NCI-H526 treated with DMSO at 0.1 percent for 48 hours (cell line): ENCODE measurements around the gene RUNX1.

ENCODE experiments used
- DNase-seq: peaks from one replicate; lab custom pipeline; 2025; lab: John Stamatoyannopoulos, UW

Gene RUNX1

DNA sequence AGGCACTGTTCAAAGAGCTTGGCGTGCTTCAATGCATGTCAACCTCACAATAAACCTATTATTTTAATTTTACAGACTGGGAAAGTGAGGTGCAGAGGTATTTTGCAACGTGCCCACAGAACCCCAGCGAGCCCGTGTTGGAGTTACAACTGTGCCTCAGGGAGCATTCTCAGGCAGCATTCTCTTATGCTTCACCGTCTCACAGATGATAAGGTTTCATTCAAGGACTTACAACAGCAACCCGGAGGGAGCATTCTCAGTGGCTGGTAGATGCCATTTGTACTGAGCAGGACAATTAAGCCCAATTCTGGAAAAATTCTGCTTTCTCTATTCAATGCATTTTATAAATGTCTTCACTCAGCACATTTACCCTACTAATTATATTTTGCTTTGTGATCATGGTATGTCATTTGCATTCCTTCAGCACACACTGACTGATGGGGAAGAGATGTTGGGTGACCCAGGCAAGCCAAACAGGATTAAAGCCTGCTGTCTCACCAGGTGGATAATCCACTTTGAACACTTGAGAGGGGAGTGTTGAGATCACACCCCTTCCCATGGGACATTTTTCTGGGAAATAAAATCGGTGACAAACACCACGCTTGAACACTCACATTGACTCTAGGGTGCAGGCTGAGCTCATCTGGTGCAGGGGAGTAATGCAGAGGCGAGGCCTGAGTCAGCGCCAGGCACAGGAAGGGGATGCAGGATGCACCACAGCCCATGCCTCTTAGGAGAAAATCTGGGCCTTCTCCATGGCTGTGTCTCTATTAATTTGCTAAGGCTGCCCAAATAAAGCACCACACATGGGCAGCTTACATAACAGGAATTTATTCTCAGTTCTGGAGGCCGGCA lies 266.4 kb downstream of the RUNX1 start:
- DNase-seq: no peak

DNA sequence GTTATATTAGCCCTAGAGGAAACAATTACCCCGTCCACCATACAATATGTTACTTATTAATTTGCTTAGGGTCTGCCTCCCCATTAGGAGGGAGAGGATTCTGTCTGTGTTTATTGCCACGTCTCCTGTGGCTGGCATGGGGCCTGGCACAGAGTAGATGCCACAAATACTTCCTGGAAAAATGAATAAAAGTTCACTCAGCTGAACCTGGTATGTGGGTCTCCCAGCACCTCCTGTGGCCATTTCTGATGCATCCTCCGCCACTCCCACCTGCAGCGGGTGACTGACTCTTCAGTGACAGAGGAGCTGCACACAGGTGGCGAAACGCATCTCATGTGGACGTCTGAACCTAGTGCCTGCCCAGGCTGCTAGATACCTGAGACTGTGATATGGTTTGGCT lies 267.6 kb downstream of the RUNX1 start:
- DNase-seq: no peak

DNA sequence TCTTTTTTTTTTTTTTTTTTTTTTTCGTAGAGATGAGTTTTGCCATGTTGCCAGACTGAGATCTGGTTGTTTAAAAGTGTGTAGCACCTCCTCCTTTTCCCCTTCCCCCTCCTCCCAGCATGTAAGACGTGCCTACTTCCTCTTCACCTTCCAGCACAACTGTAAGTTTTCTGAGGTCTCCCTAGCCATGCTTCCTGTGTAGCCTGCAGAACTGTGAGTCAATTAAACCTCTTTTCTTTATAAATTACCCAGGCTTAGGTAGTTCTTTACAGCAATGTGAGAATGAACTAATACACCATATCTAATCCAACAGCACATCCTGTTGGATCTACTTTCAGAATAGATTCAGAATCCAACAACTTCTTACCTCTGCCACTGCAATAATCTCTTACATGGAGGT lies 269.2 kb downstream of the RUNX1 start:
- no peak for DNase-seq

DNA sequence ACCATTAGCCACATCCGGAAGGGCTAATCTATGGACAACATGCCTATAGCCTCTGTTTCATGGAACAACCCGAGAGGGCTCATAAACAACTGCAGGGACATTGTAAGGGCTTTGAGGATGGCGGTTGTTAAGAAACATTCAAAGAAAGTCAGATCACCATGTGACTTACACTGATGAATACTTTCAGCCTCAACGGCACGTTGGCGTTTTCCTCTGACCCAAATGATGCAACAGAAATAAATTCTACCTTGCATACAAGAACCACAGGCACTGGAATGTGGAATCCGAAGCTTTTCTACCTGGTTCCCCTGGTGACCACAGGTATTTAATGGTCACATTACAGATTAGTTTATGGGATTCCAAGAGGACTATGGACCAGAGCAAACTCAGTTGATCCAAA lies 273.3 kb downstream of the RUNX1 start:
- no peak for DNase-seq

DNA sequence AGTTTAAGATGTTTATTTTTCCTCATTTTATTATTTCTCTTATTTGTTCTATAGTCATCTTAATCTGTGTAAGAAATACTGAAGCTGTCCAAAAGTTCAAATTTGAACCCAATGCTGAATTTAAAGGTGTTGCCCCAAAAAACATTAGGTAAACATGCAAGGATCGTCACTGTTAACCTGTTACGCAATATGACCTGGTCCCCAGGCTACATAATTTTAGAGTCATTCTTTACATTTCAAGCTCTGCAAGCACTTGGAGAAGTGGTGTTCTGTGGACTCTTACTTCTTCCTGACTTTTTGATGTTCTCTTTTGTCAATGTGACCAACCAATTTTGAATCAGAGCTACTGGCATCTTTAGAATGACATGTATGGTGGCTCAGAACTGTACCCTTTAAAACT lies 274.4 kb downstream of the RUNX1 start:
- DNase-seq: no peak

DNA sequence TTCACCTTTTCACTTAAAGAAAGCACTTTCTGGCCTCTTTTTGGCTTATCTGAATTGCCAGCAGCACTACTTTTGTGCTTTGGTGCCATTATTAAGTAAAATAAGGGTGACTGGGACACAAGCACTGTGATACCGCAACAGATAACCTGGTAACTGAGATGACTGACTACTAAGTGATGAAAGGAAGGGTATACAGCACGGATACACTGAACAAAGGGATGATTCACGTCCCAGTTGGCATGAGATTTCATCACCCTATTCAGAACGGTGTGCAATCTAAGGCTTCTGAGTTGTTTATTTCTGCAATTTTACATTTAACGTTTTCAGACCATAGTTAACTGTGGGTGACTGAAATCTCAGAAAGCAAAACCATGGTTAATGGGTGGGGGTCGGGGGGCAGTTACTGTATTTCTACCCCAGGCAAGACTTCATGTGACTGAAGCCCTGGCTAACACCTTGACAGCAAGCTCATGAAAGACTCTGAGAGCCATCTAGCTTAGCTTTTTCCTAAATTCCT lies 277.5 kb downstream of the RUNX1 start:
- no peak for DNase-seq

DNA sequence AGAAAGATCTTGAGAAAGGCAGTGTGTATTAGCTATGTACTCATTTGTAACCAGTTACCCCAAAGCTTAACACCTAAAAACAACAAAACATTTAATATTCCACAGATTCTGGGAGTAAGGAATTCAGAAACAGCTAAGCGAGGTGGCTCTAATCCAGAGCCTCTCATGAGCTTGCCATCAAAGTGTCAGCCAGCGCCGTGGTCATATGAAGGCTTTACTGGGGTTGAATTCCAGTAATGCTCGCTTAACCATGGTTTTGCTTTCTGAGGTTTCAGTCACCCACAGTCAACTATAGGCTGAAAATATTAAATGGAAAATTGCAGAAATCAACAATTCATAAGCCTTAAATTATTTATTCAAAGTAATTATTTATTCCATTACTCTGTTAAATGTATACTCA lies 278.5 kb downstream of the RUNX1 start:
- no peak for DNase-seq

DNA sequence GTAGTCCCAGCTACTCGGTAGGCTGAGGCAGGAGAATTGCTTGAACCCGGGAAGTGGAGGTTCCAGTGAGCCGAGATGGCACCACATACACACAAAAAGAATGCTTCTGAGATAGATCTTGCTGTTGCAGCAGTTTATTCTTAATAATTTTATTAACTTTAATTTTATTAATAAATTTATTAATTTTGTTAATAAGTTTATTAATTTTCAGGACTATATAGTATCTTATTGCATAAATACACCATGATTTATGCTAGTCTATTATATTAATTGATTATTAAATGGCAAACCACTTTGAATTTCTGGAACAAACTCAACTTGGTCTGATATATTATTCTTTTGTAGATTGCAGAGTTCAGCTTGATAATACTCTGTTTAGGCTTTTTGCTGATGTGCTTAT lies 280.8 kb downstream of the RUNX1 start:
- DNase-seq: no peak

DNA sequence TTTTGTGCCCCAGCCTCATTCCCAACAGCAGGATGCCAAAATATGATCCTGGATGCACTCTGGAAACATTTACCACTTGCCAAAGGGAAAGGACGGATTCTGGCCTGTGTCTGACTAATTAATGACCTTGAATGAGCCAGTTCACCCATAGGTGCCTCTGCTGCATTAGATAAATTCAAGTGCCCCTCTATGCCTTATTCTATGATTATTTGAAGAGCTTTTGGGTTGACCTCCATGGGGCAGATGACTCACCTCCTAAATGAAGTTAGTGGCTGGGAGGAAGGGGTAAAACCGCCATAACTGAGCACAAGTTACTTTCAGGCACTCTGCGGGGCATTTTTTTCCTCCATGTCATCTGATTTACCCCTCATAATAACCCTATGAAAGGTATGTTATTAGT lies 282.2 kb downstream of the RUNX1 start:
- no peak for DNase-seq

DNA sequence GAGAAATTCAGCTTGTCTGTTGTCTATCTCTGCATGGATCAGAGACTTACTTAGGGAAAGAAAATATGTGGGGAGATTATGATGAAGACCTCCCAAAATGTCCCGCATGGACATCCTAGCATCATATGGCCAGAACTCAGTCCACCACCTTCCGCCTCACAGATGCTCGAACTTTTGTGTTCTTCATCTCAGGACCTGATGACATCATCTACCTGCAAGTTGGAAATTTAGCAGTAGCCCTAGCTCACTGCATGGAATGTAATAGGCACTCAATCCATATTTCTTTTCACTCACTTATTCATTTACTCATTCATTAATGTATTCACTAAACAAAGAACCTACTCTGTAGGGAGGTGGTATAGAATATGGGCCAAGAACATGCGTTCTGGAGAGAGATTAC lies 283.5 kb downstream of the RUNX1 start:
- DNase-seq: no peak

DNA sequence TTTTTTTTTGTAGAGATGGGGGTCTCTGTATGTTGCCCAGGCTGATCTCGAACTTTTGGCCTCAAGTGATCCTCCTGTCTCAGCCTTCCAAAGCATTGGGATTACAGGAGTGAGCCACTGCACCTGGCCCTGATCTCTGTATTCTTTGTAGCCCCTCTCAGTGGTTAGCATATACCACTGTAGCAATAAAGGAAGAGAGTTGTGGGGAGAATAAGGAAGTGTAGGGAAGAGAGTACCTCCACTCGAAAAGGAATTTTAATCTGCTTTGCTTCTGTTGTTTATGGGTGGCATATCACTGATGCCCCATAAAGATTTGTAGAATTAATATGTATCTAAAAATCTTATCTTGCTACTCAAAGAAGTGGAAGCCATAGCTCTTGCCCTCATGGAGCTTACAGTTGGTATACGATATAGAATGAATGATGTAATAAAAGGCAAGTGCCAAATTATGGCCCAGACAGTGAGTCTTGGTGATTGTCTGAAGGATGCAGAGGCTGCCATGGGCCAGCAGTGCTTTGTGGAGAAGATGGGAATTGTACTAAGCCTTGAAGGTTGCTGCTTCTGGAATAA lies 284.3 kb downstream of the RUNX1 start:
- DNase-seq: no peak

DNA sequence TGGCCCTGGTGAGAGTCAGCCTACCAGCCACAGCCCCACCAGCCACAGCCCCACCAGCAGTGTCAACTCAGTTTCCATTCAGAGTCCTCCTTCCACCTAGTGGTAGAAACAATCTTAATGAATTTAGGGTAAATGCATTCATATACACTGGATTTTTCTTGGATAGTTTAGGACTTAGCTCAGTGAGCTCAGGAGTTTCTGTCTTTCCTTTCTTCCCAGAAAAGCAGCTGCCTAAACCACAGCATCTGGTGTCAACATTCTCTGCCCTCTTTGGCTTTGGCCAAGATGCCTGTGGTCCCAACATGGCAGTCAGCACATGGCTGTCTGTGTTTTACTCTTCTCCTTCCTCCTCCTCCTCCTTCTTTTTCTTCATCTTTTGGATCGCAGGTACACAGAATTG lies 286.3 kb downstream of the RUNX1 start:
- no peak for DNase-seq

DNA sequence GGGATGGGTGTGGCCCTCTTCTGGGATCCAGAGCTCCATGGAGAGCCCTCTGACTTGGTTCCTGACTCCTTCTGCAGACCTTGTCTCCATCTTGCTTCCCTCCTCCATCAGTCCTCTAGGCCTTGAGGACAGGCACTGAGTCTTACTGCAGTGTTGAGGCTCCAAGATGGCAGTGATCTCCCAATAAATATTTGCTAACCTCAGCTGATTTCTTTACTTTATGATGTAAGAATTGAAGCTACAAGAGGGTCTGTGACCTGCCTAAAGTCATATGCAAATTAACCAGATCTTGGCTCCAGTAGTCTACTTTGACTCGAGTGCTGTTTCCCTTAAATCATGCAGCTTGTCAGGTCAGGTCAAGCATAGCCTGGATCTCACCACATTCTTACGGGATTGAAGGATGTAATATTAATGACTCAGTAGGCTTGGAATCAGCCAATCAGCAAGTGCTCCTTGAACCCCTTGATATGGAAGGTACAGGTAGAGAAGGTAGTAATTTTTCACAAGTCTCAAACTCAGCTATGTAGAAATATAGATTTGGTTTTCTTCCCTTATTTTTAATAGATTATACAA lies 287.3 kb downstream of the RUNX1 start:
- no peak for DNase-seq

DNA sequence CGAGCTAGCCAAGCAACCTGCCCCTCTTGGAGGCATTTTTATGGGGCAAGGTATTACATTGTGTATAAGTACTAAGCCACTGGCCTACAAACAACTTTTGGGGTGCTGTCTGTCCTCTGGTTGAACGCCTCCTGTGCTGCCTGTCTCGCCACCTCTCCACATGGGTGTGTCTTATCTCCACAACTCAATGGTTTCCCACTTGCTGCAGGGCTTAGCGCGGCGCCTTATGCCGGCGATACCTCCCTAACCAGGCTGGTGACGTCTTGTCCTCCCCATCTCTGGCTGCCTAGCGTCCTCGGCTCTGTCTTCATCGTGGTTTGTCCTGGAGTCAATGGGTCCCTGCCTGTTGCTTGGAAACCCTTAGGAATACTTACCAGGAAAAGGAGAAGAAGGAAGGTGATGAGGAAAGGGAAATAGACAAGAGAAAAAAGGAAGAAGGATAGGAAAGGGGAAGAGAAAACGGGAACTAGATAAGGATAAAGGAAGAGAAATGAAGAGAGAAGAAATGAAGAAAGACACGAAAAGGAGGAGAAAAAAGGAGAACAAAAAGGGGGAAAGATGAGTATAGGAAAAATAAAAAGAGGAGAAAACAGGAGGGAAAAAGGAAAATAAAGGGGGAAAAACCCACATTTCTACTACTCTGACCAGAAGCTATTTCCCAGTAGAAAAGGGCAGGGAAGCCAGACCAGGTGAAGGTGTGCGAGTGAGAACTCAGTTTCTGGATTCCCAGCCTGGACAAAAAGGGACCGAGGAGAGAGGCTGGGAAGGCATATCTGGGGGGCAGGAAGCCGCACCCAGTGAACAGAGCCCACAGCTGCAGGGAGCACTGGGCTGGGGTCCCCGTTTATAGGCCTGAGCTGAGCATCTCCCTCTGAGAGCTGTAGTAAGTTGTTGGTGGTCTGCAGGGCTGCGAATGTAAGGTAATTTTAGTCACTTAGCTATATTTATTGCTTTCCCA lies 294.1 kb downstream of the RUNX1 start:
- DNase-seq: no peak

DNA sequence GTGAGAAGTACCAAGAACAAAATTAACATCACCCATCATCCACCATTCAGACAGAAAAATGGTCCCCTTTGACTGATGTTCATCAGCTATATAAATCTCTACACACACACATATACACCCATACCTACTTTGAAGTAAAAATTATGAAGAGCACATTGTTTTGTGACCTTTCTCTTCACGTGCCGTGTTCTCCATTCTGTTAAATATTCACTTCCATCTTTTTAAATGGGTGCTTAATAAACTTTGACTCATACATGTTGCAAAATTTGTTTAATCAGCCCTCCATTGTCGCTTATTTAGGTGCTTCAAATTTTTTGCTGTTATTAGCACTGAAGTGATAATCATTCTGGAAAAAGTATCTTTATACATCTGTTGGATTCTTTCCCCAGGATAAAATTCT lies 300.2 kb downstream of the RUNX1 start:
- DNase-seq: no peak

DNA sequence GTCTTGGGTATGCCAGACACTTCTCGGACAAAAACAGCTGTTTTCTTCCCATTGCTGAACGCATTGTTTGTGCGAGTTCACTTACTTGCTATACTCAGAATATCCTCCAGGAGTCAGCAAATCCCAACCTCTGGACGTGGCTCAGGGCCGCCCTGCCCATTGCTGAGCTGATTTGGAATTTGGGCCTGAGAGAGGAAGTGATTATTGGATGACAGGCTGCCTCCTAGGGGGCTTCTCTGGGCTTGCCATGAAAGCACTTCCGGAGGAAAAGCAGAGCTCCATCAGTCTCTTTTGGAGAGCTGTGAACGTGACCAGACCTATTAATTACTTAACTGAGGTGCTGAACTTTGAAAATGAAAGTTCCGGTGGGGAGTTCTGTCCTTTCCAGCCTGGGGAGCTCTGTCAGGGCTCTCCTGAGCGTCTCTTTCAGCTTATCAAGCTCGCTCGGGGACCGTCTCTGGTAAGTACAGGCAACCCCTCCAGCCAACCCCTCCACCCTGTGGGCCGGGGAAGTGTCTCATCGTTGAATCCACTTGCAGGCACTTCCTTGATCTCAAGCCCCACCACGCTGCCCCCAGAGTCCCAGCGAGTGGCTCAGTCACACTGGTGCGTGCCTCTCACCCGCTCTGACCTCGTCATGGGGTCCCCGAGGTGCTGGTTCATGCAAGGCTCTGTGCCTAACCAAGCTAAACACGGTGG lies 303.4 kb downstream of the RUNX1 start:
- DNase-seq: peak; percentile 40

DNA sequence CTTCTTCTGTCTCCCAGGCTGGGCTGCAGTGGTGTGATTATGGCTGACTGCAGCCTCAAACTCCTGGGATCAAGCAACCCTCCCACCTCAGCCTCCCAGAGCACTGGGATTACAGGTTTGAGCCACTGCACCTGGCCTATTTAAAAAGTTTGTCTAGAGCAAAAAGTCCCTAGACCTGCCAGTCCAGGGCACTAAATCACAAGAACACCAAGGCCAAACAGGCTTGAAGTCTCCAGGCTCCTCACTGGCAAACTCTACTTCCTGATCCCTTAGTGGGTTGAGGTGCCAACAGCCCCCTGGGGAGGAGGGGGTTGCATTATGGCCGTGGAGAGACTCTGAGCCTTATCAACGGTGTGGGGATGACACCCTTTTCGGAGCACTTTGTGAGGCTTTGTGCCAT lies 304.3 kb downstream of the RUNX1 start:
- no peak for DNase-seq

DNA sequence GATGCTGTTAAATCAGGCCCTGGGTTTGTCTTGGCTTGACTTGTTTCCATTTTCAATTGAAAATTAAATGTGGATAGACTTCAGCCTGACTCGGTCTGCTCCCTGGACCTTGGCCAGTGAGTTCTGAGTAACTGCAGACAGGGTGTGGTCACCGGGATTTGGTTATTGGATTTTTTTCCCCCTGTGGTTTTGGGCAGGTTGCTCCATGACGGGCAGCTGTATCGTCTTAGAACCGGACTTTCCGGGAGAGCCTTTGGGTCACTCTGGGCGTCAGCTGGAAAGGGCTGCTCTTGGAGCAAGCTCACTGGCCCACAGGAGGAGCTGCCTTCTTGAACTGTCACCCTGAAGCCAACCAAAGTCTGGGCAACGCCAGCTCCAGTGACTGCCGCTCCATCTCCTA lies 305.3 kb downstream of the RUNX1 start:
- DNase-seq: no peak

DNA sequence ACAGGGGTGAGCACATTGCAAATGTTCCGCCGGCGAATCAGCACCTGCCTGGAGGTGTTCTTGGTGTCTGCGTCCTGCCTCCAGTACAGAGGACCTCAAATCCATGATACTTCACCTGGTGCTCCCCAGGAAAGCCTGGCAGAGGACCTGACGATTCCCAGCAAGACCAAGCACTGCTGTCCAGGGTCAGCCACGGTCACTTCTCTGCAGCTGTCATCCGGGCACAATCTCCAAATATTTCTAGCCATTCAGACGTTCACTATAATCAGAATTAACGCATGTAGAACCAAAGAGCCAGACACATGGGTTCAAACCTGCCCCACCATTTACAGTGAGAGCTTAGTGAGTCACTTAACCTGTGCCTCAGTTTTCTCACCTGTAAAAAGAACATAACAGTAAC lies 305.8 kb downstream of the RUNX1 start:
- DNase-seq: no peak

DNA sequence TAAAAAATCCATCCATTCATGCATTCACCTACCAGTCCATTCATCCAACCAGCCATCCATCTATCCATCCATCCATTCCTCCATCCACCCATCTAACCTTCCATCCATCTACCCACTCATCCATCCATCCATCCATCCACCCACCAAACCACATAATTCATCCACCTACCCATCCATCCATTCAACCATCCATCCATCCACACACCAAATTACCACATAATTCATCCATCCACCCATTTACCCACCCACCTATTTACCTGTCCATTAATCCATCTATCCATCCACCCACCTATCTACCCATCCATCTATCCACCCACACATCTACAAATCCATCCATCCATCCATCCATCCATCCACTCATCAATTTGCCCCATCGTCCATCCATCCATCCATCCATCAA lies 308.9 kb downstream of the RUNX1 start:
- DNase-seq: no peak
